Activated CD4-positive, alpha-beta T cell treated with anti-CD3 and anti-CD28 coated beads, Interleukin-10, Interleukin-2, amounts not matched to agents 100 ng/mL and 50 ng/mL, durations not matched to agents 16 hours and 8 hours (primary cell): ENCODE results near the gene LTBP2.

Experiments
- DNase-seq: peaks from one replicate; pipeline ENCODE4 v3.0.0-alpha.2; 2020

LTBP2 gene

GRCh38 chr14:74522740-74523139 is 89.3 kb downstream of the LTBP2 start:
- no peak for DNase-seq

GRCh38 chr14:74521756-74522155 is 90.3 kb downstream of the LTBP2 start:
- no peak for DNase-seq

GRCh38 chr14:74519316-74520074 is 92.5 kb downstream of the LTBP2 start:
- no peak for DNase-seq

- no peak for DNase-seq
Observed at GRCh38 chr14:74518221-74518620, 93.8 kb downstream of the LTBP2 start.

- DNase-seq: no peak
Observed at GRCh38 chr14:74517731-74518130, 94.3 kb downstream of the LTBP2 start.

- no peak for DNase-seq
Observed at GRCh38 chr14:74516451-74517160, 95.4 kb downstream of the LTBP2 start.

GRCh38 chr14:74515891-74516412 is 96.1 kb downstream of the LTBP2 start:
- DNase-seq: no peak

- peak; percentile 30 for DNase-seq
Observed at GRCh38 chr14:74514471-74514941, 97.5 kb downstream of the LTBP2 start.

GRCh38 chr14:74511966-74512830 is 99.8 kb downstream of the LTBP2 start:
- DNase-seq: no peak

GRCh38 chr14:74510959-74511409 is 101.1 kb downstream of the LTBP2 start:
- DNase-seq: no peak

- DNase-seq: no peak
Observed at GRCh38 chr14:74510223-74510931, 101.7 kb downstream of the LTBP2 start.

- no peak for DNase-seq
Observed at GRCh38 chr14:74509587-74510222, 102.3 kb downstream of the LTBP2 start.

- no peak for DNase-seq
Observed at GRCh38 chr14:74508844-74509428, 103.1 kb downstream of the LTBP2 start.

- DNase-seq: no peak
Observed at GRCh38 chr14:74508292-74508731, 103.7 kb downstream of the LTBP2 start.

GRCh38 chr14:74507840-74508239 is 104.2 kb downstream of the LTBP2 start:
- no peak for DNase-seq

- no peak for DNase-seq
Observed at GRCh38 chr14:74507085-74507484, 105.0 kb downstream of the LTBP2 start.

GRCh38 chr14:74506411-74506851 is 105.6 kb downstream of the LTBP2 start:
- DNase-seq: no peak

GRCh38 chr14:74505831-74506230 is 106.2 kb downstream of the LTBP2 start:
- DNase-seq: no peak

GRCh38 chr14:74504874-74505720 is 106.9 kb downstream of the LTBP2 start:
- no peak for DNase-seq

- no peak for DNase-seq
Observed at GRCh38 chr14:74504412-74504811, 107.6 kb downstream of the LTBP2 start.
